WTC11 (cell line): ENCODE data around the gene CBX5. TPM values are rescaled to one million over a fixed set of nuclear protein-coding genes. Genes with fewer than 3 reads are reported as not detected.

ENCODE experiments used
- ATAC-seq: fragments of 200-7000 bp; cut with Tn5 transposase; 2 replicates; pipeline ENCODE4 v1.10.0; 2021; ENCODE audit warnings: mild to moderate bottlenecking, moderate library complexity
- CTCF ChIA-PET: fragments of 300-600 bp; sonication (Branson Sonifier 250); formaldehyde crosslinking; loops from one replicate; lab custom pipeline; 2021; ENCODE audit warnings: antibody characterized with exemption; lab: Charles Lee
- POLR2A ChIA-PET: fragments of 350-600 bp; sonication (Branson Sonifier 250); formaldehyde crosslinking; loops from one replicate; lab custom pipeline; 2021; ENCODE audit warnings: antibody characterized with exemption; lab: Charles Lee
- DNase-seq: peaks from one replicate; pipeline ENCODE4 v3.0.0; 2021; ENCODE audit warnings: low spot score
- H3K27ac Mint-ChIP-seq: 2 replicates; pipeline ENCODE4 v1.8.0; 2021; ENCODE audit warnings: mixed read lengths
- H3K27me3 Mint-ChIP-seq: 2 replicates; pipeline ENCODE4 v1.8.0; 2021; ENCODE audit warnings: low read depth, mild to moderate bottlenecking, moderate library complexity, mixed read lengths
- H3K36me3 Mint-ChIP-seq: 2 replicates; pipeline ENCODE4 v1.8.0; 2021; ENCODE audit warnings: mixed read lengths
- H3K4me1 Mint-ChIP-seq: 2 replicates; pipeline ENCODE4 v1.8.0; 2022; ENCODE audit warnings: mixed read lengths
- H3K4me3 Mint-ChIP-seq: 2 replicates; pipeline ENCODE4 v1.8.0; 2021; ENCODE audit warnings: mild to moderate bottlenecking, moderate library complexity, mixed read lengths
- H3K9me3 Mint-ChIP-seq: 2 replicates; pipeline ENCODE4 v1.8.0; 2021; ENCODE audit warnings: mixed read lengths
- AFF4 ChIP-seq: sonication (generic); formaldehyde crosslinking; IDR thresholded peaks from 2 replicates; pipeline ENCODE4 v1.8.1; 2023; ENCODE audit warnings: mild to moderate bottlenecking, missing genetic modification reagents, borderline replicate concordance
- CBFB ChIP-seq: sonication (generic); formaldehyde crosslinking; IDR thresholded peaks from 2 replicates; pipeline ENCODE4 v1.8.1; 2022; ENCODE audit warnings: mild to moderate bottlenecking, low read depth, missing genetic modification reagents
- CREB1 ChIP-seq: sonication (generic); formaldehyde crosslinking; IDR thresholded peaks from 2 replicates; pipeline ENCODE4 v1.8.0; 2023; ENCODE audit warnings: mild to moderate bottlenecking, missing genetic modification reagents
- CTCF ChIP-seq: fragments of 200-600 bp; IDR thresholded peaks from 2 replicates; pipeline ENCODE4 v1.8.0; 2022; ENCODE audit warnings: antibody characterized with exemption
- EMX1 ChIP-seq: fragments of 250-450 bp; sonication (Bioruptor Pico); IDR thresholded peaks from 2 replicates; pipeline ENCODE4 v1.8.0; 2021; ENCODE audit warnings: mild to moderate bottlenecking
- FOXP4 ChIP-seq: sonication (generic); formaldehyde crosslinking; IDR thresholded peaks from 2 replicates; pipeline ENCODE4 v1.8.0; 2022; ENCODE audit warnings: mild to moderate bottlenecking, missing genetic modification reagents
- GRHL2 ChIP-seq: fragments of 250-450 bp; sonication (Bioruptor Pico); IDR thresholded peaks from 2 replicates; pipeline ENCODE4 v1.8.0; 2022; ENCODE audit warnings: mild to moderate bottlenecking, moderate library complexity; ENCODE audit not compliant: insufficient replicate concordance, severe bottlenecking
- MLX ChIP-seq: sonication (generic); formaldehyde crosslinking; IDR thresholded peaks from 2 replicates; pipeline ENCODE4 v1.8.1; 2023; ENCODE audit warnings: mild to moderate bottlenecking, missing genetic modification reagents, moderate library complexity
- NR2C2 ChIP-seq: sonication (generic); formaldehyde crosslinking; IDR thresholded peaks from 2 replicates; pipeline ENCODE4 v1.8.0; 2022; ENCODE audit warnings: mild to moderate bottlenecking, missing genetic modification reagents
- PREB ChIP-seq: sonication (generic); formaldehyde crosslinking; IDR thresholded peaks from 2 replicates; pipeline ENCODE4 v1.8.1; 2022; ENCODE audit warnings: mild to moderate bottlenecking, missing genetic modification reagents, moderate library complexity, borderline replicate concordance
- SMAD3 ChIP-seq: sonication (generic); formaldehyde crosslinking; IDR thresholded peaks from 2 replicates; pipeline ENCODE4 v1.8.0; 2022; ENCODE audit warnings: missing genetic modification reagents, mild to moderate bottlenecking, borderline replicate concordance
- SP1 ChIP-seq: sonication (generic); formaldehyde crosslinking; conservative IDR thresholded peaks from 2 replicates; pipeline ENCODE4 v1.8.1; 2022; ENCODE audit warnings: missing genetic modification reagents
- ZMAT4 ChIP-seq: fragments of 250-450 bp; sonication (Bioruptor Pico); IDR thresholded peaks from 2 replicates; pipeline ENCODE4 v1.9.0; 2021; ENCODE audit warnings: mild to moderate bottlenecking
- ZNF121 ChIP-seq: sonication (generic); formaldehyde crosslinking; IDR thresholded peaks from 2 replicates; pipeline ENCODE4 v1.8.0; 2023; ENCODE audit warnings: missing genetic modification reagents
- ZNF138 ChIP-seq: sonication (generic); formaldehyde crosslinking; conservative IDR thresholded peaks from 2 replicates; pipeline ENCODE4 v1.8.1; 2022; ENCODE audit warnings: mild to moderate bottlenecking, moderate library complexity, missing genetic modification reagents
- ZNF281 ChIP-seq: sonication (generic); formaldehyde crosslinking; IDR thresholded peaks from 2 replicates; pipeline ENCODE4 v1.8.0; 2023; ENCODE audit warnings: mild to moderate bottlenecking, missing genetic modification reagents
- ZNF512 ChIP-seq: sonication (generic); formaldehyde crosslinking; IDR thresholded peaks from 2 replicates; pipeline ENCODE4 v1.8.1; 2022; ENCODE audit warnings: missing genetic modification reagents, borderline replicate concordance
- total RNA-seq: library from RNA; stranded (reverse); gene quantifications from 3 replicates; pipeline ENCODE4 v1.2.3, GENCODE V29; 2021

CBX5 gene
- total RNA-seq, 1 experiment from 2014 or later, result 182 TPM

- CTCF ChIA-PET, result interaction anchor here (0.6 to 6.1 kb wide), 24 partner anchors 8 to 506 kb away, joined by 3 to 107 read pairs (median 6); partner anchors contain the start of genes COPZ1, HOXC10, HOXC4 and HOXC5
- Mint-ChIP-seq H3K4me1 (peaks cover 9% of the 10 kb centered on the region; the same call in 1 of the 2 replicates), H3K27ac (no peak overlapping the region), H3K4me3 (no peak overlapping the region), H3K36me3 (no peaks in the 10 kb centered on the region), H3K27me3 (peaks cover 86% of the 10 kb centered on the region), H3K9me3 (no peaks in the 10 kb centered on the region)
- no peak for TF ChIP-seq NR2C2 (CRISPR knock-in tag)
- TF ChIP-seq PREB (CRISPR knock-in tag), result no peak
- no peak for TF ChIP-seq ZNF281 (CRISPR knock-in tag)
- no peak for TF ChIP-seq ZNF138
- no peak for TF ChIP-seq SMAD3 (CRISPR knock-in tag)
- TF ChIP-seq CBFB, result no peak
- TF ChIP-seq AFF4 (CRISPR knock-in tag), result no peak
- TF ChIP-seq CREB1 (CRISPR knock-in tag), result no peak
- ATAC-seq (no peak), DNase-seq (no peak)
- POLR2A ChIA-PET, result no interaction called here
Measured at GRCh38 chr12:54208591-54208990, 71.3 kb downstream of the CBX5 start.

- H3K4me1 Mint-ChIP-seq, result peaks cover 9% of the 10 kb centered on the region; the same call in 1 of the 2 replicates
- no peaks in the 10 kb centered on the region for H3K36me3 Mint-ChIP-seq
- no peak overlapping the region for H3K27ac Mint-ChIP-seq
- POLR2A ChIA-PET, result interaction anchor here (0.6 to 0.7 kb wide), 2 partner anchors 9 to 150 kb away, joined by 3 read pairs; no protein-coding TSS in a partner anchor
- peak; percentile 97 for ATAC-seq
- CTCF ChIA-PET, result interaction anchor here (0.6 to 6.1 kb wide), 53 partner anchors 9 to 506 kb away, joined by 3 to 107 read pairs (median 4); partner anchors contain the start of genes COPZ1, HOXC10, HOXC4 and HOXC5
- peak; percentile 98 for DNase-seq
- H3K27me3 Mint-ChIP-seq, result peaks cover 85% of the 10 kb centered on the region
- no peaks in the 10 kb centered on the region for H3K9me3 Mint-ChIP-seq
- H3K4me3 Mint-ChIP-seq, result no peak overlapping the region
- 0 out of 2 replicates have a peak, but pooled peaks have one; percentile 20 for TF ChIP-seq ZNF512 (CRISPR knock-in tag)
- TF ChIP-seq EMX1, result no peak
- TF ChIP-seq FOXP4 (CRISPR knock-in tag), result no peak
- peak; percentile 88 for TF ChIP-seq CTCF
- TF ChIP-seq ZMAT4 (CRISPR knock-in tag), result no peak
- no peak for TF ChIP-seq GRHL2 (CRISPR knock-in tag)
- TF ChIP-seq SP1, result 0 out of 2 replicates have a peak, but pooled peaks have one; percentile 51
- peak; percentile 82 for TF ChIP-seq ZNF121 (CRISPR knock-in tag)
- TF ChIP-seq MLX (CRISPR knock-in tag), result peak; percentile 45; the same call in 1 of the 2 replicates
Measured at GRCh38 chr12:54207539-54208294, 72.2 kb downstream of the CBX5 start.
